ENCODE measurements around the gene CREBBP.

Gene CREBBP

DNA sequence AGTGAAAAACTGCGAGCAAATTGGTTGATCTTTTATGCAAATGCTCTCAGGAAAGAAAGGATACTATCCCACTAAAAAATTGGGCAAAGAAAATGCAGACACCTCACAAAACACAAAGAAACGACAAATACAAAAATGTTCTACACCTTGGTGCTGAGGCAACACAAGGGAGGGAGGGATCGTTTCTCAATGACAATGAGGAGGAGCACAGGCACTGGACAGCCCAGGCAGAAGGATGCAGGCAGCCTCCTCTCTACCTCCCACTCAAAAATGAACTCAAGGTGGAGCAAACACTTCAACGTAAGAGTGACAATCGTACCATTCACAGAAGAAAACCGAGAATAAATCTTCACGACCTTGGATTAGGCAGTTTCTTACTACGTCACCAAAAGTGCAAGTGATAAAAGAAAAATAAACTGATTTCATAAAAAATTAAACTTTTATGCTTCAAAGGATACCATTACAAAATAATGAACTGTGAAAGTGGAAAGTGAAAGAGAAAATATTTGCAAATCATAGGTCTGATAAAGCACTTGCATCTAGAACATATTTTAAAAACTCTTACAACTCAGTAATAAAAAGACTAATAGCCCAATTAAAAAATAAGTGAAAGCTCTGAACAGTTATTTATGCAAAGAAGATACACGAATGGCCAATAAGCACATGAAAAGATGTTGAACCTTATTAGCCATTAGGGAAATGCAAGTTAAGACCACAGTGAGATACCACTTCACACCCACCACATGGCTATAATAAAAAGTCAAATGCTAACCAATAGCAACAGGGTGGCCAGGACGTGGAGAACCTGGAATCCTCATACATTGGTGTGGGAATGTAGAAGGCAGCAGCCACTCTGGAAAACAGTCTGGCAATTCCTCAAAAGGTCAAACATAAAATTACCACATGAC lies 82.4 kb downstream of the CREBBP start:
- no peak for DNase-seq (ENCODE audit: low read depth)

DNA sequence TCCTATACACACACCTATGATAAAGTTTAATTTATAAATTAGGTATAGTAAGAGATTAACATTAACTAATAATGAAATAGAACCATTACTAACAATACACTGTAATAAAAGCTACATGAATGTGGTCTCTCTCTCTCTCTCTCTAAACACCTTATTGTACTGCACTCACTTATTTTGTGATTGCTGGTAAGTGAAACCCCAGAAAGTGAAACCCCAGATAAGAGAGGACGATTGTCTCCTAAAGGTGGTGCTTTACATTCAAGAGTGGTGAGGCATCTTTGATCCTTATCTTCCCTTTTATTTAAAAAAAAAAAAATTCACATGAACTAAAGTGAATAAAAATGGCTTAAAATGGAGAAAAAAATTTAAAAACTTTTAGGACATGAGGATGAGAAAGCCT lies 83.0 kb downstream of the CREBBP start:
- DNase-seq (ENCODE audit: low read depth), result no peak

DNA sequence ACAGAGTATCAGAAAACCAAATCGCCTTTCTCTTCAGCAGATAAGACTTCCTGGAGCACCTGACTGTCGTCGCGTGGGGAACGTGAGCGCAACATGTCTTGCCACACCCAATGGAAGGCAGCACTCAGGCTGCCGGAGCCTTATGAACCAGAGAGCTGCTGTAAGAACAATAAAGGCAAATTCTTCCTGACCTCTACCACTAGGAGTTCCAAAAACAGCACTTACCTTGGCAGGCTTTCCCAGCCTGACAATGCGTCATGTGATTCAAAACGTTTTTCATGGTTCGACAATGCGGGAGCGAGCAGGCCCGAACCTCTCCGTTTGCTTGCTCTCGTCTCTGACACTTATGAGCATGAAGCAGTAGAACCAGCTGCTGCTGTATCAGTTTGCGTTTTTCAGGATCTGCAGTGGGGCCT lies 87.3 kb downstream of the CREBBP start:
- no peak for DNase-seq (ENCODE audit: low read depth)

DNA sequence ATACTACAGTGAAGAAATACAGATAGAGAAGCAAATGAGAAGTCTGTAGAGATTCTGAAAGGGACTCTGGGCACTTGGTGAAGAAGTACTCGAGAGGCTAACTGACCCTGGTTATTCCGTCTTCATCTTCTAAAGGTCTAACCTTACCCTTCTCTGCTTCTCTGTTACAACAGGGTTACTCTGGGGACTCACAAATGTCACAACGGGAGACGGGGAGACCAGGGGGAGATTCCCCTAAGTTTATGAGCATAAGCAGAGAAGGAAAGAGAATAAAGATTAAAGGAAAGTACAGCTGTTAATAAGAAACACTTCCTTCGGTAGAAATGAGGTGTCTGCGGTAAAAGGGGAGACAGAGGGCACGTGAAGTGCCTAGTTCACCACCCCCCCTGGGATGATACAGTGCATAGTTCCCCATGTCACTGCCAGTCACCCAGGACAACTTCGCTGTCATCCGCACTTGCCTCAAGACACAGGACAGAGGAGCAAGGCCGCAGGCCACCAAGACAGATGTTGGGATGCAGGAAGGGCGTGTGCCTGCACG lies 88.0 kb downstream of the CREBBP start:
- no peak for DNase-seq (ENCODE audit: low read depth)

DNA sequence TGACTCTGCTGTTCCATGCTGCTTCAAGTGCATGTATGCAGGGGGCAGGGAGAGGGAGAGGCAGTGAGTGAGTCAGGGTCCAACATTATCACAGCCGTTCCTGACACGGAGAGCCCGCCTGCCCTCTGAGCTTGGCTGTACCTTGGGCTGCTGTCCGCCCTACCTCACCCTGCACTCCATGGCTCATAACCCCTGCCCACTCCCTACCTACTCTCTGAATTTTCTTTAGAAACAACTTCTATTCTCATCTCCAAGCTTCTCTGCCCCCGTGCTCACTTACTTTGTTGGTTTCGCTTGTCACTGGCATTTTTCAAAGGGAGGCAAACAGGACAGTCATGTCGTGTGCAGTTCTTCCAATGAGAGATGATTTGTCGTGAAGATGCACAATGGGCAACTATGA lies 88.8 kb downstream of the CREBBP start:
- no peak for DNase-seq (ENCODE audit: low read depth)

DNA sequence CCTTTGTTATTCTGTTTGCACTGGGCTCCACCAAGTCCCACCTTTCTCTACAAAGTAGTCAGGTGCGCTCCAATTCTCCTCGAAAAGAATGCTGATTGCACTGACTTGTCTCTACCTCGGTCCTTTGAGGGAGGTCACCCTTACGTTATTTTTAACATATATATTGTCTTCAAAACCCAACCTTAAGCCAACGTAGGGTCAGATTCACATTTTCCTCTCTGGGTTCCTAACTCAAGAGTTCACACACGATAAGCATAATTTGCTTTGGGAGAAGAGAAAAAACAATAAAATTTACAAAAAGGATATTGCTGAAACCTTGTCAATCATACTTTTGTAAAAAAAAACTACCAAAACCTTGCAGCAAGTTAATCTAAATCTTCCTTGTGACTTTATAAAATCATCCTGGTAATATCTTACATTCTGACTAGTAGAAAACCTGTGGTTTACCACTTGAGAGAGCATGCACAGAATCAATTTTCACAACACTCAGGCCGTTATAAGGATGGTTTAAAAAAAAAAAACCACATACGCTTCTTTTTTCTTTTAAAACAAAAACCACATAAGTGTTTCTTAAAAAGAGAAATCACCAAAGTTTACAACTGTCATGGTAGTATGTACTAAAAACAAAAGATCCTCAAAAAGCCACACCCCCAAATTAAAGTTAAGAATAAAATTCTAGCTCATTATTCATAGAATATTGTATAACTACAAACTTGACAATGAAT lies 91.0 kb downstream of the CREBBP start:
- DNase-seq (ENCODE audit: low read depth), result no peak

DNA sequence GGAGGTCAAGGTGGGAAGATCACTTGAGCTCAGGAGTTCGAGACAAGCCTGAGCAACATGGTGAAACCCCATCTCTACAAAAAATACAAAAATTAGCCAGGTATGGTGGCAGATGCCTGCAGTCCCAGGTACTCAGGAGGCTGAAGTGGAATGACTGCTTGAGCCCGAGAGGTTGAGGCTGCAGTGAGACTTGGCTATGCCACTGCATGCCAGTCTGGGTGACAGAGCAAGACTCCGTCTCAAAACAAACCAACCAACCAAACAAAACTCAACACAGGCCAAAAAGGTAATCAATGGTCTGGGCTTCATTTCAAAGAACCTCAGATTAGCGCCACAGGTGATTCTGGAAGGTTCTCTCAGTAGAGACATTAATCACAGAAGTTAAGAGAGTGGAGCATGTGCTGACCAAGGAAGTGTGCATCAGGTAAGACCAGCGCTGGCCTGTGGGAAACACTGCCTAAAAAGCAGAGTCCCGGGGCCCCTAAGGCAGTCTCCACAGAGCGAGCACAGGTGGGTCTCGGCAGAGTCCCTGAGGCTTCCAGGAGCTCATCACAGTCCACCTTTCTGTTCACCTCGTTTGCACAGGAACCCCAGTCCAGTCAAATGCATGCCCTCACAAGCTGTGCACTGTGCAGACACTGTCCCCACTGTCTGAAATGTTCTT lies 91.7 kb downstream of the CREBBP start:
- DNase-seq (ENCODE audit: low read depth), result no peak

DNA sequence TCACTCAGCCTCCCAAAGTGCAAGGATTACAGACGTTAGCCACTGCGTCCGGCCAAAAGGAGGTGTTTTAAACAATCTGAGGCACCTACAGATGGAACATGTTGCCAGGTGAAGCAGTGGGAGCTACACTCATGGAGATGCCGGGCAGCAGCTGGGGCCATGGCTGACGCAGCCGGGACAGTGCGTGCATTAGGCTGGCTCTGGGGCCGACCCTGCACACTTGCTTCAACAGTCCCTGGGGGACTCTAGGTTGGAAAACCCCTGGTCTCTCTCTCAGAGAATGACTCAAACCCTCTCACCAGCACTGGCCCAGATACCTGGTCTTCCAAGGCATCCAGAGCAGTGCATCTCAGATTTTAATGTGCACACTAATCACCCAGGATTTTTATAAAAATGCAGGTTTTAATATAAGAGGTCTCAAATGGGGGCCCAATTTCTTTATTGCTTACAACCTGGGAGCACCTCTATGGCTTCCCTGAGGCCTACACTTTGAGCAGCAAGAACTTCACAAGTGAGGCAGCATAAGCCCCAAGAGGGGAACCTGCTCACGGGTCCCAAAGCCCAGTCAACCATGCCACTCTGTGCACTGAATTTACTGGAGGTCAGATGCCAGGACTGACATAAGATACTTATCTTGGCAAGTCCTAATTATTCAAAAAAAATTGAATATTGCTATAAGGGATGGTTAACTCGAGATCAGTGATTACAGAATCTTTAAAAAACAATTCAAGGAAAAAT lies 92.4 kb downstream of the CREBBP start:
- DNase-seq (ENCODE audit: low read depth), result no peak

DNA sequence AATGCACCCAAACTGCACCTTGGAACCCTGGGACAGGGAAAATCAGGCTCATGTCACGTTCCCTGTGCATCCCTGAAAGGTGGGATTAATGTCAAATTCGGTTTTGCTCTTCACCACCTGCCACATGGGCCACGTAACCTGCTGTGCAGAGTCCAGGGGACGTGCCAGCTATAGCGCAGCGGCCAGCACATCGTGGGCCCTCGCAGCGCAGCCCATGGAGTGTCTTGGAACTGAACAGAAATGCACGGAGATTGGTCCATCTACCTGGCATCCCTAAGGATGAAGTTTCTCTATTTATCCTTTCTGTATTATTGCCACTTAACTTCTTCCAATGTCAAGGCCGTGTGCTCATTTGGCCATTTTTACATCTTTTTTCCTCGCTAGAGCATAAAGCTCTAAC lies 95.1 kb downstream of the CREBBP start:
- no peak for DNase-seq (ENCODE audit: low read depth)

DNA sequence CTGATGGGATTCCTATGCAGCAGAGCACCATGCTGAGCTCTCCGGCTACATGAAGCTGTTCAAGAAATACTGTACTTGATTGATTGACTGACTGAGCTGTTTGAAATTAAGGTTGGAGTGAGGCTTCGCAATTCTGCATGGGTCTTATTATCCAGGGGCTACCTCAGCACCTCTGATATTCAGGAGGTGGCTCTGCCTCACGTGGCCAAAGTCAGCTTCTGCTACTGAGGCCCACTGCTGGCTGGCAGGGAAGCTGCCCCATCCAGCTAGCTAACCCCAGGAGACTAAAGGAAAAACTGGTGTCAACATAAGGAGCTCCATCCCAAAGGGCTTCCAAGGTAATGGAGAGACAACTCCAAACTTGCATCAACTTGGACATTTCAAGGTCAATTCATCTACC lies 97.0 kb downstream of the CREBBP start:
- no peak for DNase-seq (ENCODE audit: low read depth)

DNA sequence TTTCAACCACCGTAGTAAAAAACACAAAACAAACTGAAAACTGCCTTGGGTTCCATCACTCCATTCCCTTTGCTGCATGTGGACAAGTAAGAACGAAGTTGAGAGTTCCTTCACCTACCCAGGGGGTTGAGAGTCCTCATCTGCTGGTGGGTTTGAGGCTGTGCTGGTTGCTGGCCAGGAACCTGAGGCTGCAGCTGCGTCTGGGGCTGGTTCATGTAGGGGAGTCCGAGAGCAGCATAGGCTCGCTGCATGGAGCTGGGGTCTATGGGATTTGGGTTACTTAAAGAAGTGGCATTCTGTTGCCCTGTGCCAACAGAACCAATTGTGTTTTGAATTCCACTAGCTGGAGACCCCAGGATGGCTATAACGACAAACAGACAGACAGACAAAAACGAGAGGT lies 97.9 kb downstream of the CREBBP start:
- DNase-seq (ENCODE audit: low read depth), result no peak

DNA sequence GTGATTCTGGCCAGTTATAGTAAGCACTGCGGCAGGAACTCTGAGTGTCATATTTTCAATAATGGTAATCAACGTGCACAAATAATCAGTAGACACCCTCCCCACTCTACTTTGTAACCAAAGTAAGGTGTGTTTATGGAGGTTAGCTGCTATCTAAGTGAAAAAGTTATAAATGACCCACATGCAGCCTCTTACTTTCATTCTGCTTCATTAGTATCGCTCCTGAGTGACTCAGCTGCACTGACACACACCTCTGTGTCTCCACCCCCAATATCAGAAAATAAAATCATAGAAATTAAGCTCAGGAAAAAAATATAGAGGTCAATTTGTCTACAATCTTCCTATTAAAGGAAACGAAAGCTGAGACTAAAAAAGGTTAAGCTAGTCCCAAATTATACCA lies 99.1 kb downstream of the CREBBP start:
- DNase-seq (ENCODE audit: low read depth), result no peak

DNA sequence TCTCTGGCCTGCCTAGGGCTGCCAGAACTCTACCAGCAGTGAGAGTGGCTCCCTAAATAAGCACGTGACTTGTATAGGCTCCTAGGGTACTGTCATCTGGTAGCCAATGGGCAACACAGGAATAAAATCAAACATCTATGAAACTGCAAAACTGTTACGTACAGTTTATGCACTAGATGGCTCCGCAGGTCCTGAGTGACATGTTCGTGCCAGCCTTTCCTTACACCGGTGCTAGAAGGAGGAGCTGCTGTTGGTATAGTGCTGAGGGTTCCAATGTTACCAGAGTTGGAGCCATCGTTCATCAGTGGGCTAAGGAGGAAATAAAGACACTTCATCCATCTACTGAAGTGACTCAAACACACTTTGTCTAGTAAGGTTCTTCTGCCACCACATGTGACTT lies 99.9 kb downstream of the CREBBP start:
- no peak for DNase-seq (ENCODE audit: low read depth)

DNA sequence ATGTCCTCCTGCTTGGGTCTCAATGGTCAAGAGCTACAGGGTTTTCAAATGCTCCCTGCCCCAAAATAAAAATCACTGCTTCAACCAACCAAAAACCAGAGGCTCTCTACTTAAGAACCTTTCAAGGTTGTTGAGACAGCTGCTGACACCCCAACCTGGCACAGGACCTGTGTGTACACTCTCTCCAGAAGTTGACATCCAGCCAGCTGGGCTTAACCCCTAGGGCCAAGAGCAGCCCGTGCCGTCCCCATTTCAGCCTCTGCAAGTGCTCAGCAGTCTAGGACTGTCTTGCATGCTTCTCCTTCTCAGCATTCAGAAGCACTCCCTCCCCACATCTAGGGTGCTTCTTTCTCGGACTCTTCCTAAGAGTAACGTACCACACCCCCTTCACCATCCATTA lies 104.2 kb downstream of the CREBBP start:
- DNase-seq (ENCODE audit: low read depth), result no peak

DNA sequence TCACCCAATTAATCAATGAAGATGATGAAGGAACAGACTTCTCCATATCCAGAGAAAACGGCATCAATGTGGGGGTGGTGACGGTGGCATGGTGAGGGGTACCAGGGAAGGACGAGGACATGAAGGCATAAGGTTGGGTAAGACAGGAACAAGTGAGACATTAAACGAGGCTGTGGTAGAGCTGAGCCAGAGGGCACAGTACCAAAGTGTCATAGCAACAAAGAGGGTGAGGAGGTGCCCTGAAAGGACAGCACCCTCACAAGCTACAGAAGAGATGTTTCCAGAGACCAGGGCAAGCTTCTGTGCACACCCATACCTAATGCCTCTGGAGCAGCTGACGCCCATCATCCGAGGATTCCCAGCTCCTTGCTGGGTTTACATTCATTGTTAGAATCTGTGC lies 105.7 kb downstream of the CREBBP start:
- no peak for DNase-seq (ENCODE audit: low read depth)

DNA sequence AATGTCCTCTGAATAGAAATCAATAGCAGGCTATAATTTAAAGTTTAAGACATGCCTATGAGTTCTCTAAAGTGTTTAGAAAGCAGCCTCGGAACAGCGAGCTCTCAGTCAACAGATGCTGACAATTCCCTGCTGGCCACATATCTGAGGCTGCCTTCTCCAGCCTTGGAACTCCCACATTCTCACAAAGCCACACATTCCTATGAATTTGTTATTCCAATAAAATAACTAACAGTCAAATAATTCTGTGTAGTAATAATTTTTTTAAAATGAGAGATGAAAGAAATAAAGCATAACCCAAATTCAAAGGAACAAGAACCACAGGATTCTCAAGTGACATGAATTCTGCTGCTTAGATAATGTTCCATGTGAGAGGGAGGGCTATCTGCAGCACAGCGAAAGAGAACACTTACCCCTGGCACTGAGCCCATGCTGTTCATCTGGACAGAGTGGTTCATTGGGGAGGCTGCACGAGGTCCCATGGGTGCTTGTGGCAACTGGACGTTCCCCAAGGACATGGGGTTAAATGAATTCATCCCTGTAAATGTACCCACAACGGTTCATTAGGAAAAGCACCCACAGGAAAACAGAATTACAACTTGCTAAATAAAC lies 106.3 kb downstream of the CREBBP start:
- DNase-seq (ENCODE audit: low read depth), result no peak

DNA sequence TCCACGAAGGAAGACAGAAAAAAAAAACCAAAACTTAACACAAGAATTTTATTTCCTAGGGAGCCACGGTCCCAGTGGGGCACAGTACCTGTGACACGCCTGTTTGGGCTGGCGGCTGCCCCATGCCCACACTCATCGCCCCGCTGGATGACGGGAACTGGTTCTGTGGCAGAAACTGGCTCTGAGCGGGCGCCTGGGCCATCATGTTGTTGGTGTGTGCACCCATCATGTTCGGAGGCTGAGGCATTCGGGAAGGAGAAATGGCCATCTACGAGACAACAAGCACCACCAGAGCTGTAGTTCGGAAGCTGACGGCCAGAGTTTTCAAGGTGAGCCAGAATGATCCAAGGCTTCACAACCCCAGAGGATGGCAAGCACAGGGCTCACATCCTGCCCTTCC lies 106.8 kb downstream of the CREBBP start:
- DNase-seq (ENCODE audit: low read depth), result no peak

DNA sequence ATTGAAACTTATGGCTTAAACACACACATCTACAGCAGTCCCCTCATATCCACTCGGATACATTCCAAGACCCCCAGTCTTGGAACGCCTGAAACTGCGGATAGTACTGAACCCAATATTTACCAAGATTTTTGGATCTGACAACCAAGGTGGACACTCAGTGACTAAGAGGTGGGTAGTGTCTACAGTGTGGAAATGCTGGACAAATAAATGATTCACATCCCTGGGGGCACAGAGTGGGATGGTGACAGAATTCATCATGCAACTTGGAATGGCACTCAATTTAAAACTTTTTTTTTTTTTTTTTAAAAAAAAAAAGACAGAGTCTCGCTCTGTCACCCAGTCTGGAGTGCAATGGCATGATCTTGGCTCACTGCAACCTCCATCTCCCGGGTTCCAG lies 109.0 kb downstream of the CREBBP start:
- no peak for DNase-seq (ENCODE audit: low read depth)

DNA sequence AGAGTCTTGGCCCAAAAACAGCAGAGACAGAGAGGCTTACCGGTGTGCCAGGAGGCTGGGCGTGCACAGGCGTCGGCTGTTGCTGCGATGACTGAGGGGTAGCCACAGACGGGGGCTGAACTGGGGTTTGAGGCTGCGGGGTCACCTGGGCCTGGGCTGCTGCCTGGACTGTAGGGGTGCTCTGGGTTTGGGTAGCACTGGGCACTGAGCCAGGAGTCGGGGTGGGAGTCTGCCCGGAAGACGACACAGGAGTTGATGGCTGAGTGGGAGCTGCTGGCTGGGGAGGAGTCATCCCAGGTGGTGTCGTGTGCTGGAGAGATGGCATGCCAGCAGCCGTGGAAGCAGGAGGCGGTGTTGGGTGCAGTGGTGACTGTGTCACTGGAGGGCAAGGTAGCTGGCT lies 110.0 kb downstream of the CREBBP start:
- no peak for DNase-seq (ENCODE audit: low read depth)

DNA sequence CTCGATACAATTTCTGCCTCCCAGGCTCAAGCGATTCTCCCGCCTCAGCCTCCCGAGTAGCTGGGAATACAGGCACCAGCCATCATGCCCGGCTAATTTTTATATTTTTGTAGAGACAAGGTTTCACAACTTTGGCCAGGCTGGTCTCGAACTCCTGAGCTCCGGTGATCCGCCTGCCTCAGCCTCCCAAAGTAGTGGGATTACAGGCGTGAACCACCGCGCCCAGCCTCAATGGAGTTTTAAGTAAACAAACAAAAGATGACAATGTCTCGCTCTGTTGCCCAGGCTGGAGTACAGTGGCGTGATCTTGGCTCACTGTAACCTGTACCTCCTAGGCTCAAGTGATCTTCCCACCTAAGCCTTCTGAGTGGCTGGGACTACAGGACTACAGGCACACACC lies 110.6 kb downstream of the CREBBP start:
- no peak for DNase-seq (ENCODE audit: low read depth)

DNA sequence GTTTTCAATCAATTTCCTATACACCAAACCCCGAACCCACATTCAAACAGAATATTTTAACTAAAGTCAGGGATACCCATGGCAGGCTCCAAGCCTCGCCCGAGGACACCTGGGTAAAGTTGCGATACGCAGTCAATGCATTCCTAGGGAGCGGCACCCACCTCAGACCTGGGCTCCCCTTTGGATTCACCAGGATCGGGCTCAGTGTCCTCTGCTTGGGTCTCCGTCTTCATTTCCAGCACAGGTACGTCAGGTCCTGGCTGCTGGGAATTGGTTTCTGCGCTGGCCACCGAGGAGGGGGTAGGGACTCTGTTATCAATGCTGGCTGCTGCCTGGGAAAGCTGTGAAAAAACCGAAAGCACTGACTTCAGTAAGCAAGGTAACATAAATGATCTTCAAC lies 111.5 kb downstream of the CREBBP start:
- DNase-seq (ENCODE audit: low read depth), result no peak

Measured in stimulated activated CD8-positive, alpha-beta memory T cell treated with anti-CD3 and anti-CD28 coated beads, Interleukin-7, amount 100 ng/mL, for 24 hours (primary cell).